Gastrocnemius medialis (tissue), 4 donors: ENCODE results near the gene HEXIM2. TPM values are rescaled to one million over a fixed set of nuclear protein-coding genes. Genes with fewer than 3 reads are reported as not detected.

ENCODE experiments used
- ATAC-seq, 2 donors: fragments of 150-250 bp; one replicate each; pipeline ENCODE4 v1.9.1; 2016
- DNase-seq, 2 donors: peaks; one replicate each; pipeline ENCODE4 v3.0.0-alpha.2; 2019
- H3K27ac ChIP-seq, 4 donors: fragments of 200-600 bp; sonication (generic); 1 replicate in 1 of 4; 2 replicates in 3 of 4; pipeline ENCODE4 v1.5.1; 2016 to 2018; ENCODE audit warnings: mild to moderate bottlenecking in 2 of 4, moderate library complexity in 1 of 4
- H3K27me3 ChIP-seq, 3 donors: fragments of 200-600 bp; sonication (generic) in 2 of 3; 1 replicate in 1 of 3; 2 replicates in 2 of 3; pipeline versions ENCODE4 v1.5.1 to v1.6.0; 2016 to 2019; ENCODE audit warnings: mild to moderate bottlenecking in 1 of 3, moderate library complexity in 1 of 3
- H3K36me3 ChIP-seq, 2 donors: fragments of 200-600 bp; sonication (generic) in 1 of 2; one replicate each; pipeline ENCODE4 v1.5.1; 2017 to 2018
- H3K4me1 ChIP-seq, 2 donors: fragments of 200-600 bp; sonication (generic) in 1 of 2; one replicate each; pipeline ENCODE4 v1.5.1; 2016 to 2017; ENCODE audit warnings: mild to moderate bottlenecking in 2 of 2
- H3K4me3 ChIP-seq, 4 donors: fragments of 200-600 bp; sonication (generic) in 3 of 4; 1 replicate in 1 of 4; 2 replicates in 3 of 4; pipeline ENCODE4 v1.5.1; 2016 to 2019; ENCODE audit warnings: mild to moderate bottlenecking in 2 of 4
- H3K9me3 ChIP-seq, 3 donors: fragments of 200-600 bp; sonication (generic) in 2 of 3; 1 replicate in 1 of 3; 2 replicates in 2 of 3; pipeline ENCODE4 v1.5.1; 2016 to 2019
- POLR2A ChIP-seq, 2 donors: fragments of 450-650 bp; IDR thresholded peaks; one replicate each; pipeline ENCODE4 v1.6.1; 2017; ENCODE audit warnings: antibody characterized with exemption in 2 of 2, mild to moderate bottlenecking in 2 of 2, moderate library complexity in 2 of 2
- in situ Hi-C, 4 donors: fragments of 200-750 bp; cut with MboI; loops; one replicate each; pipeline versions ENCODE4 v1.15.0 to v1.8.0; 2017; ENCODE audit warnings: low sequenced_read_pairs in 4 of 4
- intact Hi-C: fragments of 100-400 bp; cut with DNase I; formaldehyde crosslinking; loops from one replicate; pipeline ENCODE4 v1.15.1; 2023; ENCODE audit warnings: low total_unique reads
- total RNA-seq, 4 donors: library from RNA; depleted of rRNA; stranded (reverse); fragments of >200 nt; gene quantifications; one replicate each; pipeline versions ENCODE4 v1.1.0 to v1.2.3, GENCODE V29; 2016
- TF ChIP-seq, protein P1 (sequence below), 5 experiments: fragments of 450-650 bp in 3 of 5; fragments of 200-600 bp in 2 of 5; sonication (generic) in 2 of 5; IDR thresholded peaks in 4 of 5; conservative IDR thresholded peaks in 1 of 5; 1 replicate in 4 of 5; 2 replicates in 1 of 5; pipeline ENCODE4 v1.5.1; 2016 to 2019; ENCODE audit warnings: antibody characterized with exemption in 5 of 5, mild to moderate bottlenecking in 3 of 5, moderate library complexity in 3 of 5

The HEXIM2 gene
- total RNA-seq, 4 donors from 2014 or later = 31.4 to 70.8 (median 64.9) TPM

GRCh38 chr17:45145035-45145389, 16.7 kb upstream of the HEXIM2 start:
- in situ Hi-C loops (loop anchor here in 1 of 4 donors (25.0 kb wide), 1 partner anchor 233 kb away; the partner anchor contains the start of gene GFAP), intact Hi-C loops (loop anchor here (5.0 kb wide), 1 partner anchor 1047 kb away; the partner anchor contains the start of gene KANSL1)
- ATAC-seq = no peak
- Histone ChIP-seq H3K36me3 (no peaks in the 10 kb centered on the region), H3K9me3 (no peaks in the 10 kb centered on the region), H3K27ac (peak overlapping the region; percentile 84 to 90 (median 89)), H3K4me1 (peaks cover 16 to 24% of the 10 kb centered on the region in 2 donors), H3K4me3 (peak overlapping the region; percentile 61 to 78 (median 64)), H3K27me3 (no peaks in the 10 kb centered on the region)
- TF ChIP-seq, protein P1, sequence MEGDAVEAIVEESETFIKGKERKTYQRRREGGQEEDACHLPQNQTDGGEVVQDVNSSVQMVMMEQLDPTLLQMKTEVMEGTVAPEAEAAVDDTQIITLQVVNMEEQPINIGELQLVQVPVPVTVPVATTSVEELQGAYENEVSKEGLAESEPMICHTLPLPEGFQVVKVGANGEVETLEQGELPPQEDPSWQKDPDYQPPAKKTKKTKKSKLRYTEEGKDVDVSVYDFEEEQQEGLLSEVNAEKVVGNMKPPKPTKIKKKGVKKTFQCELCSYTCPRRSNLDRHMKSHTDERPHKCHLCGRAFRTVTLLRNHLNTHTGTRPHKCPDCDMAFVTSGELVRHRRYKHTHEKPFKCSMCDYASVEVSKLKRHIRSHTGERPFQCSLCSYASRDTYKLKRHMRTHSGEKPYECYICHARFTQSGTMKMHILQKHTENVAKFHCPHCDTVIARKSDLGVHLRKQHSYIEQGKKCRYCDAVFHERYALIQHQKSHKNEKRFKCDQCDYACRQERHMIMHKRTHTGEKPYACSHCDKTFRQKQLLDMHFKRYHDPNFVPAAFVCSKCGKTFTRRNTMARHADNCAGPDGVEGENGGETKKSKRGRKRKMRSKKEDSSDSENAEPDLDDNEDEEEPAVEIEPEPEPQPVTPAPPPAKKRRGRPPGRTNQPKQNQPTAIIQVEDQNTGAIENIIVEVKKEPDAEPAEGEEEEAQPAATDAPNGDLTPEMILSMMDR (IDR thresholded peaks at IDR 0.05 in 4 of 5, conservative IDR thresholded peaks at IDR 0.05 in 1 of 5) = no peak
- TF ChIP-seq POLR2A (IDR thresholded peaks at IDR 0.05) = no peak
- no peak for DNase-seq

GRCh38 chr17:45146166-45146565, 15.5 kb upstream of the HEXIM2 start:
- intact Hi-C loops = loop anchor here (5.0 kb wide), 1 partner anchor 1046 kb away; the partner anchor contains the start of gene KANSL1
- peaks cover 24 to 31% of the 10 kb centered on the region in 2 donors for H3K4me1 ChIP-seq
- in situ Hi-C loops = loop anchor here in 1 of 4 donors (25.0 kb wide), 1 partner anchor 234 kb away; the partner anchor contains the start of gene GFAP
- no peak overlapping the region for H3K4me3 ChIP-seq
- H3K27me3 ChIP-seq = no peaks in the 10 kb centered on the region
- ATAC-seq (no peak), DNase-seq (no peak)
- TF ChIP-seq POLR2A (IDR thresholded peaks at IDR 0.05) = no peak
- TF ChIP-seq, protein P1 (IDR thresholded peaks at IDR 0.05 in 4 of 5, conservative IDR thresholded peaks at IDR 0.05 in 1 of 5) = no peak
- H3K27ac ChIP-seq = peak overlapping the region; percentile 90 to 98 (median 98)
- no peaks in the 10 kb centered on the region for H3K9me3 ChIP-seq
- H3K36me3 ChIP-seq = no peaks in the 10 kb centered on the region

GRCh38 chr17:45146592-45146889, 15.1 kb upstream of the HEXIM2 start:
- ATAC-seq (no peak), DNase-seq (no peak)
- Histone ChIP-seq H3K4me3 (peak overlapping the region; percentile 57 to 88 (median 82)), H3K9me3 (no peaks in the 10 kb centered on the region), H3K36me3 (no peaks in the 10 kb centered on the region), H3K27me3 (no peaks in the 10 kb centered on the region), H3K4me1 (peaks cover 27 to 34% of the 10 kb centered on the region in 2 donors), H3K27ac (peak overlapping the region; percentile 90 to 98 (median 98))
- no peak for TF ChIP-seq POLR2A (IDR thresholded peaks at IDR 0.05)
- TF ChIP-seq, protein P1 (IDR thresholded peaks at IDR 0.05 in 4 of 5, conservative IDR thresholded peaks at IDR 0.05 in 1 of 5) = no peak
- intact Hi-C loops = loop anchor here (5.0 kb wide), 1 partner anchor 1046 kb away; the partner anchor contains the start of gene KANSL1
- in situ Hi-C loops = loop anchor here in 1 of 4 donors (25.0 kb wide), 1 partner anchor 234 kb away; the partner anchor contains the start of gene GFAP

DNA sequence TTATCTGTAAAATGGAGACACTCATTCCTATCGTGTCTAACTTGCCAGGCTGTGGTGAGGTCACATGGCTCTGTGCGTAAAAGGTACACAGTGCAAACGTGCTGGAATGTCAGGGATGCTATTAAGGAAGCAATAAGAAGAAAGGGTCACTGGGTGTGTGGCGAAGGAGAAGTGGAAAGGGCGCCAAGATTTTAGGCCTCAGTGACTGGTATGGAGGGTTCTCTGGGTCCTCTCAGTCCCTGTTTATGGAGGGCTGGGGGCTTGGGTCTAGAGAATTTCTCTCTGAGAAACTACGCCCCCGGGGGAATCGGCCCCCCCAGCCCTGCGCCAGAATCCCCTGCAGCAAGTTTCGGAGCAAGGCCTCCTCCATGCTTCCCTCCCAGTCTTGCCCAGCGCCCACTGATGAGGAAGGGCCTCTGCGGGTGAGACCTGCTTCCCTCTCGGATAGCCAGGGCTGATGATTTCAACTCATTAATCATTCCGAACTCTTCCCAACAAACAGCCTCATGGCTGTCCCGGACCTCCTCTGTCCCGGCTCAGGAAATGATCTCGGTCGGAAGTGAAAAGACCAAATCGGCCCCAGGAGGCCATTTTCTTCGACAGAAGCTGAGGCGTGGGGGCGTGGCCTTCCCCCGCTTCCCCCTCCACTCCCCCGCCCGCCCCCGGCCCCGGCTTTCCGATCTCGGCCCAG, 14.6 kb upstream of the HEXIM2 start:
- ATAC-seq (no peak), DNase-seq (peak; percentile 61 to 67)
- Histone ChIP-seq H3K9me3 (no peaks in the 10 kb centered on the region), H3K27ac (peak overlapping the region; percentile 90 to 98 (median 98)), H3K36me3 (no peaks in the 10 kb centered on the region), H3K4me3 (peak overlapping the region; percentile 57 to 88 (median 82)), H3K4me1 (peaks cover 32 to 39% of the 10 kb centered on the region in 2 donors), H3K27me3 (no peaks in the 10 kb centered on the region)
- no peak for TF ChIP-seq POLR2A (IDR thresholded peaks at IDR 0.05)
- TF ChIP-seq, protein P1 (IDR thresholded peaks at IDR 0.05 in 4 of 5, conservative IDR thresholded peaks at IDR 0.05 in 1 of 5) = no peak
- intact Hi-C loops = loop anchor here (5.0 kb wide), 1 partner anchor 1045 kb away; the partner anchor contains the start of gene KANSL1
- in situ Hi-C loops = loop anchor here in 1 of 4 donors (25.0 kb wide), 1 partner anchor 235 kb away; the partner anchor contains the start of gene GFAP
